Measurements from ENCODE around the gene SCN4A. TPM values are rescaled to one million over a fixed set of nuclear protein-coding genes. Genes with fewer than 3 reads are reported as not detected.

The SCN4A gene
- total RNA-seq, 1 donor from 2014 or later = 0.43 TPM

- Histone ChIP-seq H3K27me3 (ENCODE audit: insufficient read depth, low read length) (no peaks in the 10 kb centered on the region), H3K79me2 (ENCODE audit: insufficient read depth, low read length) (no peaks in the 10 kb centered on the region), H3K9me3 (ENCODE audit: insufficient read depth, low read depth, low read length) (no peaks in the 10 kb centered on the region), H3K4me3 (ENCODE audit: insufficient read depth, low read depth, low read length) (no peak overlapping the region), H3K4me1 (ENCODE audit: insufficient read depth, low read length) (peaks cover 6% of the 10 kb centered on the region), H3K27ac (ENCODE audit: low read depth, low read length) (no peak overlapping the region), H4K20me1 (ENCODE audit: insufficient read depth, low read length) (no peaks in the 10 kb centered on the region), H3K36me3 (ENCODE audit: insufficient read depth, low read length) (no peaks in the 10 kb centered on the region), H3K9ac (ENCODE audit: low read length) (no peak overlapping the region), H2AFZ (ENCODE audit: low read depth, low read length) (no peak overlapping the region), H3K4me2 (ENCODE audit: low read length) (no peak overlapping the region)
- Mint-ChIP-seq H3K4me3 (ENCODE audit: unreplicated experiment) (no peak overlapping the region), H3K9me3 (ENCODE audit: unreplicated experiment) (no peaks in the 10 kb centered on the region), H3K4me1 (ENCODE audit: low read depth, unreplicated experiment) (peaks cover 9% of the 10 kb centered on the region), H3K27ac (ENCODE audit: unreplicated experiment) (no peak overlapping the region), H3K36me3 (ENCODE audit: low read depth, unreplicated experiment) (no peaks in the 10 kb centered on the region), H3K27me3 (ENCODE audit: low read depth, unreplicated experiment) (peaks cover 20% of the 10 kb centered on the region)
- FAIRE-seq = no peak
- no peak for DNase-seq (ENCODE audit: low read depth)
- no peak for TF ChIP-seq CTCF (IDR thresholded peaks at IDR 0.05; ENCODE audit: insufficient read depth, low read depth, low read length)
- TF ChIP-seq EZH2 (IDR thresholded peaks at IDR 0.05; ENCODE audit: insufficient read depth, low read length) = no peak
These were observed 33.8 kb upstream of the SCN4A start for GRCh38 chr17:64006361-64007088.

GRCh38 chr17:64005734-64006167, 33.0 kb upstream of the SCN4A start:
- Mint-ChIP-seq H3K27ac (ENCODE audit: unreplicated experiment) (no peak overlapping the region), H3K27me3 (ENCODE audit: low read depth, unreplicated experiment) (peaks cover 20% of the 10 kb centered on the region), H3K4me1 (ENCODE audit: low read depth, unreplicated experiment) (peaks cover 9% of the 10 kb centered on the region), H3K36me3 (ENCODE audit: low read depth, unreplicated experiment) (no peaks in the 10 kb centered on the region), H3K9me3 (ENCODE audit: unreplicated experiment) (no peaks in the 10 kb centered on the region), H3K4me3 (ENCODE audit: unreplicated experiment) (no peak overlapping the region)
- Histone ChIP-seq H3K4me3 (ENCODE audit: insufficient read depth, low read depth, low read length) (no peak overlapping the region), H3K36me3 (ENCODE audit: insufficient read depth, low read length) (no peaks in the 10 kb centered on the region), H3K27ac (ENCODE audit: low read depth, low read length) (no peak overlapping the region), H4K20me1 (ENCODE audit: insufficient read depth, low read length) (no peaks in the 10 kb centered on the region), H2AFZ (ENCODE audit: low read depth, low read length) (no peak overlapping the region), H3K27me3 (ENCODE audit: insufficient read depth, low read length) (no peaks in the 10 kb centered on the region), H3K9ac (ENCODE audit: low read length) (no peak overlapping the region), H3K4me2 (ENCODE audit: low read length) (no peak overlapping the region), H3K4me1 (ENCODE audit: insufficient read depth, low read length) (peaks cover 6% of the 10 kb centered on the region), H3K9me3 (ENCODE audit: insufficient read depth, low read depth, low read length) (no peaks in the 10 kb centered on the region), H3K79me2 (ENCODE audit: insufficient read depth, low read length) (no peaks in the 10 kb centered on the region)
- TF ChIP-seq CTCF (IDR thresholded peaks at IDR 0.05; ENCODE audit: insufficient read depth, low read depth, low read length) = no peak
- no peak for TF ChIP-seq EZH2 (IDR thresholded peaks at IDR 0.05; ENCODE audit: insufficient read depth, low read length)
- FAIRE-seq = no peak
- DNase-seq (ENCODE audit: low read depth) = no peak

All from astrocyte (in vitro differentiated cells and primary cell).